ENCODE data around the gene ALPL.
A peak's percentile ranks its signal among the peaks of the same experiment; 100 is the strongest.

Gene ALPL

DNA sequence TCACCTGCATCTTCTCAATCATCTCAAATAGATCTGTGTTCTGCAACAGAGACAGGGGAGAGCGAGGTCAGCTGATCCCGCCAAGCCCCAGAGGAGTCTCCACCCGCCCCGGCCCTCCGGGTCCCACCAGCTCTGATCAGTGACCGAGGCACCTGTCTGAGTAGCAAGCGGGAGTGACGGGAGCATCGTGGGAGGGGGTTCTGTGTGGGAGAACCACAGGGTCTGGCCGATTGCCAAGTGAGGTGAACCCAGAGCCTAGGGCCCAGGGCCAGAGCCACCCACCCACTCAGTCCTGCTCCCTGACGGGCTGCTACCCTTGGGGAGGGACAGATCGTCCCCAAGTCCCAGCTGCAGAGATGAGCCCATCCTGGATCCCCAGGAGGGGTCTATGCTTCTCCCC is 110.8 kb downstream of the ALPL start:
- Histone ChIP-seq H3K4me1 (ENCODE audit: control insufficient read depth, insufficient read depth, low read length) (peaks cover 4% of the 10 kb centered on the region; the same call in 1 of the 2 replicates), H3K36me3 (ENCODE audit: control insufficient read depth in 2 of 2, insufficient read depth in 1 of 2, low read length in 2 of 2) (no peaks in the 10 kb centered on the region), H3K4me3 (ENCODE audit: low read depth, low read length) (no peak overlapping the region), H3K9me3 (ENCODE audit: control insufficient read depth, insufficient read depth, low read depth, low read length) (no peaks in the 10 kb centered on the region), H3K27ac (ENCODE audit: extremely low read depth, low read depth, low read length) (no peak overlapping the region)
- TF ChIP-seq TRIM28 (IDR thresholded peaks at IDR 0.05; ENCODE audit: borderline replicate concordance, low read length) (no peak), PRDM1 (tag by site-specific recombination; IDR thresholded peaks at IDR 0.05) (no peak), GLIS2 (tag by site-specific recombination; IDR thresholded peaks at IDR 0.05) (0 out of 2 replicates have a peak, but pooled peaks have one; percentile 20), ZNF133 (tag by site-specific recombination; IDR thresholded peaks at IDR 0.05) (no peak), YY1 (tag by site-specific recombination; IDR thresholded peaks at IDR 0.05) (no peak), ZBTB7A (tag by site-specific recombination; IDR thresholded peaks at IDR 0.05; ENCODE audit: low read depth) (no peak), EGR2 (tag by site-specific recombination; IDR thresholded peaks at IDR 0.05; ENCODE audit: low read depth) (peak; percentile 79), ZNF266 (tag by site-specific recombination; IDR thresholded peaks at IDR 0.05; ENCODE audit: low read depth) (no peak), ZFHX2 (tag by site-specific recombination; conservative IDR thresholded peaks at IDR 0.05) (peak; percentile 90), ZNF366 (tag by site-specific recombination; conservative IDR thresholded peaks at IDR 0.05) (no peak), ZNF776 (tag by site-specific recombination; IDR thresholded peaks at IDR 0.05; ENCODE audit: borderline replicate concordance) (no peak), ZBTB8A (tag by site-specific recombination; IDR thresholded peaks at IDR 0.05) (no peak), ZNF510 (tag by site-specific recombination; IDR thresholded peaks at IDR 0.05; ENCODE audit: insufficient replicate concordance) (no peak), ZNF341 (tag by site-specific recombination; IDR thresholded peaks at IDR 0.05; ENCODE audit: low read depth) (no peak), ZFP37 (tag by site-specific recombination; IDR thresholded peaks at IDR 0.05) (no peak), ZNF530 (tag by site-specific recombination; IDR thresholded peaks at IDR 0.05; ENCODE audit: low read depth) (no peak), ZNF146 (tag by site-specific recombination; IDR thresholded peaks at IDR 0.05) (no peak), ZFP69B (tag by site-specific recombination; IDR thresholded peaks at IDR 0.05) (peak; percentile 43; the same call in 1 of the 2 replicates), GLIS1 (tag by site-specific recombination; IDR thresholded peaks at IDR 0.05) (peak; percentile 39; the same call in 1 of the 2 replicates), SCRT2 (tag by site-specific recombination; IDR thresholded peaks at IDR 0.05) (no peak)
- TF ChIP-seq, protein P1, sequence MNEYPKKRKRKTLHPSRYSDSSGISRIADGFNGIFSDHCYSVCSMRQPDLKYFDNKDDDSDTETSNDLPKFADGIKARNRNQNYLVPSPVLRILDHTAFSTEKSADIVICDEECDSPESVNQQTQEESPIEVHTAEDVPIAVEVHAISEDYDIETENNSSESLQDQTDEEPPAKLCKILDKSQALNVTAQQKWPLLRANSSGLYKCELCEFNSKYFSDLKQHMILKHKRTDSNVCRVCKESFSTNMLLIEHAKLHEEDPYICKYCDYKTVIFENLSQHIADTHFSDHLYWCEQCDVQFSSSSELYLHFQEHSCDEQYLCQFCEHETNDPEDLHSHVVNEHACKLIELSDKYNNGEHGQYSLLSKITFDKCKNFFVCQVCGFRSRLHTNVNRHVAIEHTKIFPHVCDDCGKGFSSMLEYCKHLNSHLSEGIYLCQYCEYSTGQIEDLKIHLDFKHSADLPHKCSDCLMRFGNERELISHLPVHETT (tag by site-specific recombination; IDR thresholded peaks at IDR 0.05) = no peak
- TF ChIP-seq, protein P2, sequence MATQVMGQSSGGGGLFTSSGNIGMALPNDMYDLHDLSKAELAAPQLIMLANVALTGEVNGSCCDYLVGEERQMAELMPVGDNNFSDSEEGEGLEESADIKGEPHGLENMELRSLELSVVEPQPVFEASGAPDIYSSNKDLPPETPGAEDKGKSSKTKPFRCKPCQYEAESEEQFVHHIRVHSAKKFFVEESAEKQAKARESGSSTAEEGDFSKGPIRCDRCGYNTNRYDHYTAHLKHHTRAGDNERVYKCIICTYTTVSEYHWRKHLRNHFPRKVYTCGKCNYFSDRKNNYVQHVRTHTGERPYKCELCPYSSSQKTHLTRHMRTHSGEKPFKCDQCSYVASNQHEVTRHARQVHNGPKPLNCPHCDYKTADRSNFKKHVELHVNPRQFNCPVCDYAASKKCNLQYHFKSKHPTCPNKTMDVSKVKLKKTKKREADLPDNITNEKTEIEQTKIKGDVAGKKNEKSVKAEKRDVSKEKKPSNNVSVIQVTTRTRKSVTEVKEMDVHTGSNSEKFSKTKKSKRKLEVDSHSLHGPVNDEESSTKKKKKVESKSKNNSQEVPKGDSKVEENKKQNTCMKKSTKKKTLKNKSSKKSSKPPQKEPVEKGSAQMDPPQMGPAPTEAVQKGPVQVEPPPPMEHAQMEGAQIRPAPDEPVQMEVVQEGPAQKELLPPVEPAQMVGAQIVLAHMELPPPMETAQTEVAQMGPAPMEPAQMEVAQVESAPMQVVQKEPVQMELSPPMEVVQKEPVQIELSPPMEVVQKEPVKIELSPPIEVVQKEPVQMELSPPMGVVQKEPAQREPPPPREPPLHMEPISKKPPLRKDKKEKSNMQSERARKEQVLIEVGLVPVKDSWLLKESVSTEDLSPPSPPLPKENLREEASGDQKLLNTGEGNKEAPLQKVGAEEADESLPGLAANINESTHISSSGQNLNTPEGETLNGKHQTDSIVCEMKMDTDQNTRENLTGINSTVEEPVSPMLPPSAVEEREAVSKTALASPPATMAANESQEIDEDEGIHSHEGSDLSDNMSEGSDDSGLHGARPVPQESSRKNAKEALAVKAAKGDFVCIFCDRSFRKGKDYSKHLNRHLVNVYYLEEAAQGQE (tag by site-specific recombination; IDR thresholded peaks at IDR 0.05) = no peak
- TF ChIP-seq, protein P3, sequence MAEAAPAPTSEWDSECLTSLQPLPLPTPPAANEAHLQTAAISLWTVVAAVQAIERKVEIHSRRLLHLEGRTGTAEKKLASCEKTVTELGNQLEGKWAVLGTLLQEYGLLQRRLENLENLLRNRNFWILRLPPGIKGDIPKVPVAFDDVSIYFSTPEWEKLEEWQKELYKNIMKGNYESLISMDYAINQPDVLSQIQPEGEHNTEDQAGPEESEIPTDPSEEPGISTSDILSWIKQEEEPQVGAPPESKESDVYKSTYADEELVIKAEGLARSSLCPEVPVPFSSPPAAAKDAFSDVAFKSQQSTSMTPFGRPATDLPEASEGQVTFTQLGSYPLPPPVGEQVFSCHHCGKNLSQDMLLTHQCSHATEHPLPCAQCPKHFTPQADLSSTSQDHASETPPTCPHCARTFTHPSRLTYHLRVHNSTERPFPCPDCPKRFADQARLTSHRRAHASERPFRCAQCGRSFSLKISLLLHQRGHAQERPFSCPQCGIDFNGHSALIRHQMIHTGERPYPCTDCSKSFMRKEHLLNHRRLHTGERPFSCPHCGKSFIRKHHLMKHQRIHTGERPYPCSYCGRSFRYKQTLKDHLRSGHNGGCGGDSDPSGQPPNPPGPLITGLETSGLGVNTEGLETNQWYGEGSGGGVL (tag by site-specific recombination; IDR thresholded peaks at IDR 0.05) = 0 out of 2 replicates have a peak, but pooled peaks have one; percentile 12
- TF ChIP-seq, protein P4, sequence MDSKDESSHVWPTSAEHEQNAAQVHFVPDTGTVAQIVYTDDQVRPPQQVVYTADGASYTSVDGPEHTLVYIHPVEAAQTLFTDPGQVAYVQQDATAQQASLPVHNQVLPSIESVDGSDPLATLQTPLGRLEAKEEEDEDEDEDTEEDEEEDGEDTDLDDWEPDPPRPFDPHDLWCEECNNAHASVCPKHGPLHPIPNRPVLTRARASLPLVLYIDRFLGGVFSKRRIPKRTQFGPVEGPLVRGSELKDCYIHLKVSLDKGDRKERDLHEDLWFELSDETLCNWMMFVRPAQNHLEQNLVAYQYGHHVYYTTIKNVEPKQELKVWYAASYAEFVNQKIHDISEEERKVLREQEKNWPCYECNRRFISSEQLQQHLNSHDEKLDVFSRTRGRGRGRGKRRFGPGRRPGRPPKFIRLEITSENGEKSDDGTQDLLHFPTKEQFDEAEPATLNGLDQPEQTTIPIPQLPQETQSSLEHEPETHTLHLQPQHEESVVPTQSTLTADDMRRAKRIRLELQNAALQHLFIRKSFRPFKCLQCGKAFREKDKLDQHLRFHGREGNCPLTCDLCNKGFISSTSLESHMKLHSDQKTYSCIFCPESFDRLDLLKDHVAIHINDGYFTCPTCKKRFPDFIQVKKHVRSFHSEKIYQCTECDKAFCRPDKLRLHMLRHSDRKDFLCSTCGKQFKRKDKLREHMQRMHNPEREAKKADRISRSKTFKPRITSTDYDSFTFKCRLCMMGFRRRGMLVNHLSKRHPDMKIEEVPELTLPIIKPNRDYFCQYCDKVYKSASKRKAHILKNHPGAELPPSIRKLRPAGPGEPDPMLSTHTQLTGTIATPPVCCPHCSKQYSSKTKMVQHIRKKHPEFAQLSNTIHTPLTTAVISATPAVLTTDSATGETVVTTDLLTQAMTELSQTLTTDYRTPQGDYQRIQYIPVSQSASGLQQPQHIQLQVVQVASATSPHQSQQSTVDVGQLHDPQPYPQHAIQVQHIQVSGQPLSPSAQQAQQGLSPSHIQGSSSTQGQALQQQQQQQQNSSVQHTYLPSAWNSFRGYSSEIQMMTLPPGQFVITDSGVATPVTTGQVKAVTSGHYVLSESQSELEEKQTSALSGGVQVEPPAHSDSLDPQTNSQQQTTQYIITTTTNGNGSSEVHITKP (tag by site-specific recombination; IDR thresholded peaks at IDR 0.05) = no peak
- ChIA-PET POLR2A (no interaction called here), CTCF (no interaction called here)
